Measurements from ENCODE around the gene UMPS. TPM values are rescaled to one million over a fixed set of nuclear protein-coding genes. Genes with fewer than 3 reads are reported as not detected.

Gene UMPS
- total and polyA plus RNA-seq, 2 experiments from 2014 or later = 44.1 to 48.8 TPM

DNA sequence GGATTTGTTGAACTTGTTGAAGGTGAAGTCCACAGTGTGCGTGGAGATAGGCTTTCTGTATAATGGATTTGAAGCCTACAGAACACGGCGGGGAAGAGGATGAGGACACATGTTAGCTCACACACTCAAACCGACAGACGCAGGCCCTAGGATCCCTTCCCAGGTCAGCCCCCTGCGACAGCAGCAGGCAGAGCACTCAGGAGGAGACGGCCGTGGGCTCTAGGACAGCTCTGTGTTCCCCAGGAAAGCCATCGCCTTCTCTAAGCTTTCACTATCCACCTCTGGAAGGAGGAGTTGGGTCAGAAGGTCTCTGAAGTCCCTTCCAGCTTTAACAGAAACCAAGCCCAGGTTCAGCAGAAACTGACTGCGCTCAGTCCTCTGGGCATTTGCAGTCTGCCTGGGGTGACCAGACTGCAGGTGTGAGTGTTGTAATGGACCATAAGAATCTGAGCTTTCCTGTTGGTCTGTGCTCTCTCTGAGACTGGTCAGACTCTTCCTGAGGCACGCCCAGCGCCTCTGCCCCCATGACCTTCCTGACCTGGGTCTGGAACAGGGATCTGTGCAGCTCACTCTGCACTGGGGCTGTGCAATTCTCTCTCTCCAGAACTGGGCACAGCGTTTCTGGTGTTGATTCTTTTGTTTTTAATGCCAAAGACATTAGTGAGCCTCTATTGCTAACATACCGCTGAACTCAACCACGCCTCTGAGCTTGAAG, 33.5 kb downstream of the UMPS start:
- Mint-ChIP-seq H3K27me3 (ENCODE audit: insufficient read depth, low read depth, poor library complexity) (peaks cover 14% of the 10 kb centered on the region), H3K9me3 (no peaks in the 10 kb centered on the region), H3K4me1 (peaks cover 12% of the 10 kb centered on the region), H3K36me3 (ENCODE audit: low read depth) (peaks cover 58% of the 10 kb centered on the region), H3K27ac (no peak overlapping the region), H3K4me3 (no peak overlapping the region)
- H3F3A ChIP-seq (replicated peaks; ENCODE audit: low read depth) = peaks cover 24% of the 10 kb centered on the region; the same call in 1 of the 2 replicates
- ATAC-seq = no peak
- no peak for DNase-seq (ENCODE audit: low spot score)
- H3K9me2 ChIP-seq (ENCODE audit: insufficient read depth) = peaks cover 3% of the 10 kb centered on the region; the same call in 1 of the 2 replicates
- H3K27me3 ChIP-seq (ENCODE audit: insufficient read depth) = no peaks in the 10 kb centered on the region
- H3K4me1 ChIP-seq (ENCODE audit: insufficient read depth) = peaks cover 10% of the 10 kb centered on the region
- no peak overlapping the region for H3K27ac ChIP-seq (ENCODE audit: low read depth)
- no peak overlapping the region for H3K4me3 ChIP-seq
- H3K36me3 ChIP-seq (ENCODE audit: insufficient read depth) = peaks cover 29% of the 10 kb centered on the region; the same call in 1 of the 2 replicates
- H4K20me1 ChIP-seq (replicated peaks; ENCODE audit: insufficient read depth) = peaks cover 5% of the 10 kb centered on the region; the same call in 1 of the 2 replicates
- no peak overlapping the region for H3K4me2 ChIP-seq
- H3K79me2 ChIP-seq (replicated peaks; ENCODE audit: insufficient read depth) = no peaks in the 10 kb centered on the region
- no peak for TF ChIP-seq POLR2AphosphoS5 (IDR thresholded peaks at IDR 0.05; ENCODE audit: low read depth)
- no peak for TF ChIP-seq JUNB (IDR thresholded peaks at IDR 0.05; ENCODE audit: unreplicated experiment)
- no peak for TF ChIP-seq ZNF462 (CRISPR knock-in tag; IDR thresholded peaks at IDR 0.05)
- no peak for TF ChIP-seq ZNF114 (CRISPR knock-in tag; IDR thresholded peaks at IDR 0.05)
- no peak for TF ChIP-seq CREB1 (CRISPR knock-in tag; IDR thresholded peaks at IDR 0.05; ENCODE audit: low read depth)
- TF ChIP-seq, protein P1, sequence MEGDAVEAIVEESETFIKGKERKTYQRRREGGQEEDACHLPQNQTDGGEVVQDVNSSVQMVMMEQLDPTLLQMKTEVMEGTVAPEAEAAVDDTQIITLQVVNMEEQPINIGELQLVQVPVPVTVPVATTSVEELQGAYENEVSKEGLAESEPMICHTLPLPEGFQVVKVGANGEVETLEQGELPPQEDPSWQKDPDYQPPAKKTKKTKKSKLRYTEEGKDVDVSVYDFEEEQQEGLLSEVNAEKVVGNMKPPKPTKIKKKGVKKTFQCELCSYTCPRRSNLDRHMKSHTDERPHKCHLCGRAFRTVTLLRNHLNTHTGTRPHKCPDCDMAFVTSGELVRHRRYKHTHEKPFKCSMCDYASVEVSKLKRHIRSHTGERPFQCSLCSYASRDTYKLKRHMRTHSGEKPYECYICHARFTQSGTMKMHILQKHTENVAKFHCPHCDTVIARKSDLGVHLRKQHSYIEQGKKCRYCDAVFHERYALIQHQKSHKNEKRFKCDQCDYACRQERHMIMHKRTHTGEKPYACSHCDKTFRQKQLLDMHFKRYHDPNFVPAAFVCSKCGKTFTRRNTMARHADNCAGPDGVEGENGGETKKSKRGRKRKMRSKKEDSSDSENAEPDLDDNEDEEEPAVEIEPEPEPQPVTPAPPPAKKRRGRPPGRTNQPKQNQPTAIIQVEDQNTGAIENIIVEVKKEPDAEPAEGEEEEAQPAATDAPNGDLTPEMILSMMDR (conservative IDR thresholded peaks at IDR 0.05; ENCODE audit: low read depth in 2 of 2) = no peak
- TF ChIP-seq STAT1 (IDR thresholded peaks at IDR 0.05; ENCODE audit: unreplicated experiment) = no peak
- TF ChIP-seq EZH2 (IDR thresholded peaks at IDR 0.05; ENCODE audit: low read depth, unreplicated experiment) = no peak
- no peak for TF ChIP-seq EZH2phosphoT487 (IDR thresholded peaks at IDR 0.05; ENCODE audit: unreplicated experiment)
- TF ChIP-seq, protein P2, sequence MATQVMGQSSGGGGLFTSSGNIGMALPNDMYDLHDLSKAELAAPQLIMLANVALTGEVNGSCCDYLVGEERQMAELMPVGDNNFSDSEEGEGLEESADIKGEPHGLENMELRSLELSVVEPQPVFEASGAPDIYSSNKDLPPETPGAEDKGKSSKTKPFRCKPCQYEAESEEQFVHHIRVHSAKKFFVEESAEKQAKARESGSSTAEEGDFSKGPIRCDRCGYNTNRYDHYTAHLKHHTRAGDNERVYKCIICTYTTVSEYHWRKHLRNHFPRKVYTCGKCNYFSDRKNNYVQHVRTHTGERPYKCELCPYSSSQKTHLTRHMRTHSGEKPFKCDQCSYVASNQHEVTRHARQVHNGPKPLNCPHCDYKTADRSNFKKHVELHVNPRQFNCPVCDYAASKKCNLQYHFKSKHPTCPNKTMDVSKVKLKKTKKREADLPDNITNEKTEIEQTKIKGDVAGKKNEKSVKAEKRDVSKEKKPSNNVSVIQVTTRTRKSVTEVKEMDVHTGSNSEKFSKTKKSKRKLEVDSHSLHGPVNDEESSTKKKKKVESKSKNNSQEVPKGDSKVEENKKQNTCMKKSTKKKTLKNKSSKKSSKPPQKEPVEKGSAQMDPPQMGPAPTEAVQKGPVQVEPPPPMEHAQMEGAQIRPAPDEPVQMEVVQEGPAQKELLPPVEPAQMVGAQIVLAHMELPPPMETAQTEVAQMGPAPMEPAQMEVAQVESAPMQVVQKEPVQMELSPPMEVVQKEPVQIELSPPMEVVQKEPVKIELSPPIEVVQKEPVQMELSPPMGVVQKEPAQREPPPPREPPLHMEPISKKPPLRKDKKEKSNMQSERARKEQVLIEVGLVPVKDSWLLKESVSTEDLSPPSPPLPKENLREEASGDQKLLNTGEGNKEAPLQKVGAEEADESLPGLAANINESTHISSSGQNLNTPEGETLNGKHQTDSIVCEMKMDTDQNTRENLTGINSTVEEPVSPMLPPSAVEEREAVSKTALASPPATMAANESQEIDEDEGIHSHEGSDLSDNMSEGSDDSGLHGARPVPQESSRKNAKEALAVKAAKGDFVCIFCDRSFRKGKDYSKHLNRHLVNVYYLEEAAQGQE (IDR thresholded peaks at IDR 0.05; ENCODE audit: unreplicated experiment) = no peak
- TF ChIP-seq NANOG (IDR thresholded peaks at IDR 0.05; ENCODE audit: borderline replicate concordance) = no peak
- no peak for TF ChIP-seq ZNF331 (CRISPR knock-in tag; IDR thresholded peaks at IDR 0.05; ENCODE audit: low read depth)
- H2AFZ ChIP-seq = no peak overlapping the region

All from GM23338 (cell line).